Esophagus muscularis mucosa (tissue), 4 donors: Measurements from ENCODE around the gene C5orf24. TPM values are rescaled to one million over a fixed set of nuclear protein-coding genes. Genes with fewer than 3 reads are reported as not detected.

Experiments used
- DNase-seq: peaks from one replicate; pipeline ENCODE4 v3.0.0-alpha.2; 2017; ENCODE audit errors: extremely low spot score
- H3K27ac ChIP-seq, 4 donors: fragments of 200-600 bp; sonication (generic); replicated peaks in 1 of 4; 1 replicate in 3 of 4; 2 replicates in 1 of 4; pipeline ENCODE4 v1.5.1; 2016 to 2019; ENCODE audit warnings: mild to moderate bottlenecking in 1 of 4
- H3K27me3 ChIP-seq, 4 donors: fragments of 200-600 bp; sonication (generic); one replicate each; pipeline versions ENCODE4 v1.5.1 to v1.6.0; 2016 to 2019
- H3K36me3 ChIP-seq, 4 donors: fragments of 200-600 bp; sonication (generic); one replicate each; pipeline ENCODE4 v1.5.1; 2016 to 2019
- H3K4me1 ChIP-seq, 4 donors: fragments of 200-600 bp; sonication (generic); one replicate each; pipeline ENCODE4 v1.5.1; 2016 to 2019
- H3K4me3 ChIP-seq, 4 donors: fragments of 200-600 bp; sonication (generic); 1 replicate in 2 of 4; 2 replicates in 2 of 4; pipeline ENCODE4 v1.5.1; 2016 to 2019; ENCODE audit warnings: mild to moderate bottlenecking in 4 of 4, moderate library complexity in 1 of 4
- H3K9me3 ChIP-seq, 4 donors: fragments of 200-600 bp; sonication (generic); 1 replicate in 3 of 4; 2 replicates in 1 of 4; pipeline ENCODE4 v1.5.1; 2016 to 2019
- WGBS: methylation state at CpG from one replicate; pipeline ENCODE4 v1.1.5; 2018; 5-methylcytosine and 5-hydroxymethylcytosine counted together
- intact Hi-C: fragments of 100-400 bp; cut with DNase I; formaldehyde crosslinking; loops from one replicate; pipeline ENCODE4 v1.15.1; 2023
- total RNA-seq, 4 donors: library from RNA; depleted of rRNA; stranded (reverse); fragments of >200 nt; gene quantifications; one replicate each; pipeline versions ENCODE4 v1.1.0 to v1.2.1, GENCODE V29; 2016
- TF ChIP-seq, protein P1 (sequence below), 3 experiments: fragments of 200-600 bp in 2 of 3; fragments of 450-650 bp in 1 of 3; sonication (generic) in 2 of 3; IDR thresholded peaks; one replicate each; pipeline ENCODE4 v1.5.1; 2017 to 2019; ENCODE audit warnings: antibody characterized with exemption in 3 of 3, mild to moderate bottlenecking in 2 of 3, moderate library complexity in 1 of 3

The C5orf24 gene
- total RNA-seq, 4 donors from 2014 or later, result 54.0 to 76.4 (median 61.6) TPM

- H3K4me1 ChIP-seq, result peaks cover 0 to 6% (median 6%) of the 10 kb centered on the region in 4 donors
- no peak overlapping the region for H3K27ac ChIP-seq
- intact Hi-C loops, result no loop called here
- H3K4me3 ChIP-seq, result no peak overlapping the region
- TF ChIP-seq, protein P1, sequence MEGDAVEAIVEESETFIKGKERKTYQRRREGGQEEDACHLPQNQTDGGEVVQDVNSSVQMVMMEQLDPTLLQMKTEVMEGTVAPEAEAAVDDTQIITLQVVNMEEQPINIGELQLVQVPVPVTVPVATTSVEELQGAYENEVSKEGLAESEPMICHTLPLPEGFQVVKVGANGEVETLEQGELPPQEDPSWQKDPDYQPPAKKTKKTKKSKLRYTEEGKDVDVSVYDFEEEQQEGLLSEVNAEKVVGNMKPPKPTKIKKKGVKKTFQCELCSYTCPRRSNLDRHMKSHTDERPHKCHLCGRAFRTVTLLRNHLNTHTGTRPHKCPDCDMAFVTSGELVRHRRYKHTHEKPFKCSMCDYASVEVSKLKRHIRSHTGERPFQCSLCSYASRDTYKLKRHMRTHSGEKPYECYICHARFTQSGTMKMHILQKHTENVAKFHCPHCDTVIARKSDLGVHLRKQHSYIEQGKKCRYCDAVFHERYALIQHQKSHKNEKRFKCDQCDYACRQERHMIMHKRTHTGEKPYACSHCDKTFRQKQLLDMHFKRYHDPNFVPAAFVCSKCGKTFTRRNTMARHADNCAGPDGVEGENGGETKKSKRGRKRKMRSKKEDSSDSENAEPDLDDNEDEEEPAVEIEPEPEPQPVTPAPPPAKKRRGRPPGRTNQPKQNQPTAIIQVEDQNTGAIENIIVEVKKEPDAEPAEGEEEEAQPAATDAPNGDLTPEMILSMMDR (IDR thresholded peaks at IDR 0.05), result no peak
- WGBS, result 100% methylated on average over 1 of the region's 1 CpG
- no peaks in the 10 kb centered on the region for H3K27me3 ChIP-seq
- H3K36me3 ChIP-seq, result peaks cover 5 to 24% (median 16%) of the 10 kb centered on the region in 4 donors
- no peak for DNase-seq
- no peaks in the 10 kb centered on the region for H3K9me3 ChIP-seq
These were observed 61.0 kb downstream of the C5orf24 start for GRCh38 chr5:134906811-134907210.

Other genes starting within 250 kb of the C5orf24 start
- 10 to 100 TPM; 32.1 to 43.9 (median 35.9) TPM for gene SAR1B, start 213.1 kb upstream of the C5orf24 start, total RNA-seq
- 10 to 100 TPM; 12.8 to 17.9 (median 14.7) TPM for gene SEC24A, start 197.2 kb upstream of the C5orf24 start, total RNA-seq
- gene CAMLG, start 107.4 kb upstream of the C5orf24 start, total RNA-seq, result 10 to 100 TPM; 38.5 to 54.4 (median 49.8) TPM
- gene DDX46, start 87.2 kb upstream of the C5orf24 start, total RNA-seq, result 10 to 100 TPM; 29.2 to 33.2 (median 30.5) TPM
- gene TXNDC15, start 28.4 kb downstream of the C5orf24 start, total RNA-seq, result 100 to 1,000 TPM in 2 of 4 donors, 10 to 100 TPM in 2; 71.4 to 123 (median 93.9) TPM
- gene PCBD2, start 59.2 kb downstream of the C5orf24 start, total RNA-seq, result 10 to 100 TPM in 2 of 4 donors, 1 to 10 TPM in 2; 6.8 to 11.6 (median 10.4) TPM
- under 1 TPM in 2 of 4 donors, not detected in 2; 0.42 to 0.65 TPM for gene CATSPER3, start 121.9 kb downstream of the C5orf24 start, total RNA-seq
- 1 to 10 TPM; 3.7 to 8.7 (median 6.2) TPM for gene PITX1, start 188.3 kb downstream of the C5orf24 start, total RNA-seq